IPS-NIHi11 (cell line): ENCODE data around the gene TMOD3.
A peak's percentile ranks its signal among the peaks of the same experiment; 100 is the strongest.

ENCODE experiments used
- DNase-seq: peaks from one replicate; pipeline ENCODE4 v3.0.0; 2012; ENCODE audit warnings: mixed read lengths, low spot score

TMOD3 gene

GRCh38 chr15:51908316-51908715, 78.9 kb downstream of the TMOD3 start:
- DNase-seq = no peak

- no peak for DNase-seq
Measured at GRCh38 chr15:51909584-51909983, 80.1 kb downstream of the TMOD3 start.

- no peak for DNase-seq
Measured at GRCh38 chr15:51912528-51912927, 83.1 kb downstream of the TMOD3 start.

GRCh38 chr15:51917493-51917892, 88.0 kb downstream of the TMOD3 start:
- peak; percentile 67 for DNase-seq

GRCh38 chr15:51924156-51925068, 95.0 kb downstream of the TMOD3 start:
- peak; percentile 45 for DNase-seq

GRCh38 chr15:51926809-51927208, 97.4 kb downstream of the TMOD3 start:
- DNase-seq = no peak

GRCh38 chr15:51931016-51931415, 101.6 kb downstream of the TMOD3 start:
- DNase-seq = no peak

GRCh38 chr15:51931638-51932037, 102.2 kb downstream of the TMOD3 start:
- no peak for DNase-seq

GRCh38 chr15:51932161-51932560, 102.7 kb downstream of the TMOD3 start:
- DNase-seq = no peak

- DNase-seq = no peak
Measured at GRCh38 chr15:51935466-51936104, 106.1 kb downstream of the TMOD3 start.

DNA sequence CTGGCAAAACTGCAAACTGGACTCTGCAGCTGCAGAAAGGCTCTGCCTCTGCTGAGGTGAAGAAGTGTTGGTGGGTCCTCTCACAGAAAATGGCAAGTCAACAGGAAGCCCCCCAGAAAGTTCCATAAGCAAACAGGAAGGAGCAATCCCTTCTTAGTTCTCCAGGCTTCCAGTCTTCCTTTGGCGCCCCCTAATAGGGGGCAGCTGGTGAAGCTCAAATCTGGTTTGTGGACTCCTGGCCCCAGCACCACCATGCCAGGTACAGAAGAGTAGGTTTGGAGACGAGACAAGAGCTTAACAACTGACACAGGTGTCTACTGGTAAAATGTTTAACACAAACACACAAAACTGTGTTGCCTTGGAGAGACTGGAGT, 106.6 kb downstream of the TMOD3 start:
- peak; percentile 18 for DNase-seq

DNA sequence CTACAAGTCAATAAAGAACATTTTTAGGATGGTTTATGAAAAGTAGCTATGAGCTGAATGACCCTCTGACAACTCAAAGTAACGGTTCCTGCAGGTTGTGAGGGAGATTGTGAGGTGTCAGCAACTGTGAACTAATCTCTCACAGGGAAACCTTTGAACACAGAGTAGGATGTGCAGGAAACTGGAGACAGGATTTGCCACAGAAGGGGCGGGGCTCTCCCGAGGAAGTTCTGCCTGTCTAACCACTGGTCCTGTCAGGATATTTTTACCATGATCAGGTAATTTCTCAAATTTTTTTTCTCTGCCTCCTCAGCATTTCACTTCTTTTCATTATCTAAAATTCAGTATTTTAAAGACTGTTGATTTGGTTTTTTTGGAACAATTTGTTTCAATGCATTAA, 108.8 kb downstream of the TMOD3 start:
- no peak for DNase-seq

DNA sequence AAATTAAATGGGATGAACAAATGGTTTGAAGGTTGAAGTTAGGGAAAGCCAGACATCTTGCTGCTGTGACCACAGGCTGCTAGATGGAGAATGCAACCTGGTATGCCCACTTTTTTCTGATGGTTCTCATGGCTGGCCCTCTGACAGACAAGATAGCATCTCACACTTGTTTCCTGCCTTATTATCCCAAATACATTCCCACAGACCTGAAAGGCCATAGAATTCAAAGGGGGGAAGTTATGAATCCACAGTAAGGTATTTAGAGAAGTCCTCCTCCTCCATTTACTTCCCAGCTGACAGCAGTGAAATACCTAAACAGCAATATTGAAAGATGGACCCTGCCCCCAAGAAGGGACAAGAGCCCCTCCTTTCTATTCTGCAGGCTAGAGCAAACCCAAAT, 109.8 kb downstream of the TMOD3 start:
- no peak for DNase-seq

- no peak for DNase-seq
Measured at GRCh38 chr15:51947124-51947523, 117.7 kb downstream of the TMOD3 start.

- no peak for DNase-seq
Measured at GRCh38 chr15:51952805-51953204, 123.4 kb downstream of the TMOD3 start.

DNA sequence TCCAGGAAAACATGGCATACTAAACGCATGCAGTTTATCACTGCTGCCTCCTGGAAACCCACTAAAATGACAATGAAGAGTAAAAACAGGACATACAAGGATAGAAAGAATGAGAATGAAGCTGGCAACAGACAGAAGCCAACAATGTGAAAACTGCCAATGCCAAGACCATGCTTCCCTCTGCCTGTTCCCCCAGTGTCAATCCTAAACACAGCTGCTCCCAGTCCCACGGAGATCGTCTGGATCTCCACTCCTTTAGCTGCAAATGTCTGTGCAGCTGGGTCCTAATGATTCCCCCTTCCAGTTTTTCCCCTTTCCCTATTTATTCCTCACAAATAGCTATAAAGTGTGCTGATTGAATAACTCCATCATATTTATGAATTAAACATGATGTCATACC, 126.1 kb downstream of the TMOD3 start:
- no peak for DNase-seq
